HCT116 (cell line): ENCODE measurements around the gene GNG12. TPM values are rescaled to one million over a fixed set of nuclear protein-coding genes. Genes with fewer than 3 reads are reported as not detected.

ENCODE experiments used
- ATAC-seq: fragments of 200-7000 bp; cut with Tn5 transposase; 2 replicates; pipeline ENCODE4 v1.9.1; 2020; ENCODE audit warnings: mild to moderate bottlenecking, moderate library complexity
- BruUV-seq: library from RNA; stranded (reverse); fragments of 400-500 nt; replicated peaks from 2 replicates; lab custom pipeline; 2021; lab: Mats Ljungman, UMichigan
- CTCF ChIA-PET: fragments of 300-600 bp; sonication (Branson Sonifier 250); formaldehyde crosslinking; loops from one replicate; lab custom pipeline; 2021; ENCODE audit warnings: antibody characterized with exemption; lab: Charles Lee
- POLR2A ChIA-PET: fragments of 300-600, 350-600 bp; sonication (Branson Sonifier 250); formaldehyde crosslinking; loops from one replicate; lab custom pipeline; 2021; ENCODE audit warnings: antibody characterized with exemption; lab: Charles Lee
- RAD21 ChIA-PET, 2 experiments: fragments of 300-600 bp; sonication (Branson Sonifier 250); formaldehyde crosslinking; loops; one replicate each; lab custom pipeline; 2023; ENCODE audit warnings: low total read pairs in 2 of 2; ENCODE audit not compliant: uncharacterized antibody in 2 of 2, unreplicated experiment in 2 of 2, low non-redundant PET in 1 of 2; lab: Charles Lee
- DNase-seq: peaks from one replicate; pipeline ENCODE4 v3.0.0-alpha.2; 2010; ENCODE audit warnings: low read depth, low spot score
- H2AFZ ChIP-seq: fragments of 200-600 bp; shearing (Covaris generic), sonication (generic); 2 replicates; pipeline ENCODE4 v1.6.1; 2017; ENCODE audit warnings: low read depth, mixed run types, mixed read lengths, antibody characterized with exemption, low read length; ENCODE audit not compliant: poor library complexity, severe bottlenecking
- H3K27ac ChIP-seq: 2 replicates; pipeline ENCODE4 v1.5.1; 2012; ENCODE audit warnings: low read depth, low read length
- H3K27me3 ChIP-seq: fragments of 200-600 bp; sonication (generic); 2 replicates; pipeline ENCODE4 v1.6.1; 2016; ENCODE audit warnings: mixed run types, low read length, mixed read lengths; ENCODE audit not compliant: insufficient read depth
- H3K36me3 ChIP-seq, 2 experiments: fragments of 200-500 bp in 1 of 2; fragments of 200-600 bp in 1 of 2; sonication (Bioruptor generic) in 1 of 2; sonication (generic) in 1 of 2; 2 replicates each; pipeline versions ENCODE4 v1.5.1 to v1.6.1; 2014 to 2016; ENCODE audit warnings: low read length in 2 of 2, inconsistent platforms in 1 of 2, mixed read lengths in 1 of 2, mixed run types in 1 of 2; ENCODE audit not compliant: insufficient read depth in 2 of 2, control insufficient read depth in 1 of 2
- H3K4me1 ChIP-seq, 2 experiments: fragments of 200-600 bp in 1 of 2; sonication (generic) in 1 of 2; 2 replicates each; pipeline versions ENCODE4 v1.5.1 to v1.6.1; 2012 to 2017; ENCODE audit warnings: low read length in 2 of 2, inconsistent platforms in 1 of 2, mild to moderate bottlenecking in 1 of 2, mixed read lengths in 1 of 2, mixed run types in 1 of 2, moderate library complexity in 1 of 2; ENCODE audit not compliant: insufficient read depth in 2 of 2, control insufficient read depth in 1 of 2
- H3K4me2 ChIP-seq: fragments of 200-600 bp; sonication (generic); 2 replicates; pipeline ENCODE4 v1.6.1; 2017; ENCODE audit warnings: mixed run types, low read length, mixed read lengths
- H3K4me3 ChIP-seq, 2 experiments: fragments of 200-600 bp in 1 of 2; sonication (generic) in 1 of 2; replicated peaks in 1 of 2; 2 replicates each; pipeline ENCODE4 v1.5.1; 2011 to 2016; ENCODE audit warnings: low read length in 2 of 2, control low read depth in 1 of 2, low read depth in 1 of 2, mild to moderate bottlenecking in 1 of 2, mixed read lengths in 1 of 2, mixed run types in 1 of 2
- H3K79me2 ChIP-seq: fragments of 200-600 bp; sonication (generic); 2 replicates; pipeline ENCODE4 v1.6.1; 2017; ENCODE audit warnings: mild to moderate bottlenecking, mixed run types, low read length, moderate library complexity, mixed read lengths; ENCODE audit not compliant: insufficient read depth
- H3K9ac ChIP-seq: fragments of 200-600 bp; sonication (generic); 2 replicates; pipeline ENCODE4 v1.6.1; 2016; ENCODE audit warnings: low read length, mixed read lengths
- H3K9me2 ChIP-seq: fragments of 200-600 bp; sonication (generic), shearing (Covaris generic); 2 replicates; pipeline ENCODE4 v1.6.1; 2017; ENCODE audit warnings: mixed run types, mild to moderate bottlenecking, moderate library complexity; ENCODE audit not compliant: insufficient read depth
- H3K9me3 ChIP-seq, 2 experiments: fragments of 200-500 bp in 1 of 2; fragments of 200-600 bp in 1 of 2; sonication (Bioruptor generic) in 1 of 2; sonication (generic) in 1 of 2; 2 replicates each; pipeline ENCODE4 v1.6.1; 2014 to 2017; ENCODE audit warnings: low read length in 2 of 2, mixed read lengths in 2 of 2, inconsistent platforms in 1 of 2, low read depth in 1 of 2, mild to moderate bottlenecking in 1 of 2, mixed run types in 1 of 2, moderate library complexity in 1 of 2; ENCODE audit not compliant: control insufficient read depth in 1 of 2, insufficient read depth in 1 of 2
- H4K20me1 ChIP-seq: fragments of 200-600 bp; sonication (generic), shearing (Covaris generic); 2 replicates; pipeline ENCODE4 v1.6.1; 2017; ENCODE audit warnings: mixed run types, mild to moderate bottlenecking, moderate library complexity; ENCODE audit not compliant: insufficient read depth
- ATF3 ChIP-seq: IDR thresholded peaks from 2 replicates; pipeline ENCODE4 v1.6.1; 2012
- CBX3 ChIP-seq: IDR thresholded peaks from 2 replicates; pipeline ENCODE4 v1.6.1; 2012; ENCODE audit warnings: low read depth
- CEBPB ChIP-seq: IDR thresholded peaks from 2 replicates; pipeline ENCODE4 v1.6.1; 2012; ENCODE audit warnings: low read depth
- CTCF ChIP-seq, 3 experiments: fragments of 200-600 bp in 1 of 3; sonication (generic) in 1 of 3; IDR thresholded peaks in 2 of 3; conservative IDR thresholded peaks in 1 of 3; 2 replicates each; pipeline ENCODE4 v1.5.1; 2012 to 2017; ENCODE audit warnings: low read depth in 2 of 3, low read length in 2 of 3, antibody characterized with exemption in 1 of 3, borderline replicate concordance in 1 of 3, control low read depth in 1 of 3, mild to moderate bottlenecking in 1 of 3, mixed read lengths in 1 of 3, mixed run types in 1 of 3, moderate library complexity in 1 of 3; ENCODE audit not compliant: insufficient read depth in 1 of 3
- ELF1 ChIP-seq: IDR thresholded peaks from 2 replicates; pipeline ENCODE4 v1.6.1; 2012; ENCODE audit warnings: low read depth, borderline replicate concordance
- EZH2 ChIP-seq: fragments of 200-600 bp; sonication (generic); IDR thresholded peaks from 2 replicates; pipeline ENCODE4 v1.6.1; 2017; ENCODE audit warnings: antibody characterized with exemption, mixed run types
- FOSL1 ChIP-seq: IDR thresholded peaks from 2 replicates; pipeline ENCODE4 v1.6.1; 2012; ENCODE audit warnings: low read depth
- JUND ChIP-seq: IDR thresholded peaks from 2 replicates; pipeline ENCODE4 v1.6.1; 2012
- MAX ChIP-seq: IDR thresholded peaks from 2 replicates; pipeline ENCODE4 v1.6.1; 2012
- POLR2A ChIP-seq: IDR thresholded peaks from 2 replicates; pipeline ENCODE4 v1.7.0; 2011; ENCODE audit warnings: borderline replicate concordance; ENCODE audit not compliant: insufficient read depth, insufficient read length; ENCODE audit errors: extremely low read depth
- RAD21 ChIP-seq: IDR thresholded peaks from 2 replicates; pipeline ENCODE4 v1.6.1; 2012; ENCODE audit warnings: low read depth, mild to moderate bottlenecking
- REST ChIP-seq: IDR thresholded peaks from 2 replicates; pipeline ENCODE4 v1.6.1; 2012; ENCODE audit warnings: low read depth
- SP1 ChIP-seq: IDR thresholded peaks from 2 replicates; pipeline ENCODE4 v1.6.1; 2012; ENCODE audit warnings: low read depth
- SRF ChIP-seq: IDR thresholded peaks from 2 replicates; pipeline ENCODE4 v1.6.1; 2012; ENCODE audit warnings: low read depth
- intact Hi-C: fragments of 100-400 bp; cut with micrococcal nuclease; formaldehyde crosslinking; loops from 2 replicates; pipeline ENCODE4 v1.10.0; 2022
- total RNA-seq: library from RNA; stranded (reverse); gene quantifications from one replicate; pipeline ENCODE4 v1.2.1, GENCODE V29; 2021; ENCODE audit not compliant: unreplicated experiment

The GNG12 gene
- total RNA-seq, 1 experiment from 2014 or later: 49.6 TPM

- no peaks in the 10 kb centered on the region for H3K4me1 ChIP-seq
- no peak overlapping the region for H3K27ac ChIP-seq
- no peaks in the 10 kb centered on the region for H4K20me1 ChIP-seq
- CTCF ChIA-PET: interaction anchor here (1.0 to 1.4 kb wide), 6 partner anchors 12 to 343 kb away, joined by 3 to 6 read pairs (median 4); no protein-coding TSS in a partner anchor
- no peak overlapping the region for H3K9ac ChIP-seq
- H3K79me2 ChIP-seq: no peaks in the 10 kb centered on the region; the same call in 1 of the 2 replicates
- DNase-seq: no peak
- no peak overlapping the region for H3K4me2 ChIP-seq
- intact Hi-C loops: no loop called here
- RAD21 ChIA-PET: no interaction called here
- H3K36me3 ChIP-seq: no peaks in the 10 kb centered on the region; a peak in 1 of 4 replicates
- TF ChIP-seq CBX3: no peak
- TF ChIP-seq FOSL1: no peak
- no peak for TF ChIP-seq ELF1
- no peak for TF ChIP-seq REST
- no peak for TF ChIP-seq ATF3
- no peak for TF ChIP-seq SRF
- no peak for TF ChIP-seq POLR2A
- TF ChIP-seq CTCF (IDR thresholded peaks at IDR 0.05 in 2 of 3, conservative IDR thresholded peaks at IDR 0.05 in 1 of 3; ENCODE audit: borderline replicate concordance in 1 of 3, insufficient read depth in 1 of 3, low read depth in 2 of 3, low read length in 2 of 3): no peak
- no peak for TF ChIP-seq EZH2
- TF ChIP-seq CEBPB: no peak
- no peak for TF ChIP-seq RAD21
- TF ChIP-seq MAX: no peak
- TF ChIP-seq SP1: no peak
- no peak for TF ChIP-seq JUND
- H2AFZ ChIP-seq: no peak overlapping the region
- H3K4me3 ChIP-seq: no peak overlapping the region
- H3K27me3 ChIP-seq: no peaks in the 10 kb centered on the region
- BruUV-seq: no TSS peak
- POLR2A ChIA-PET: no interaction called here
- H3K9me3 ChIP-seq: no peaks in the 10 kb centered on the region
- ATAC-seq: no peak
- H3K9me2 ChIP-seq: no peaks in the 10 kb centered on the region
Observed at GRCh38 chr1:67771749-67772148, 61.5 kb downstream of the GNG12 start.
